Lung (tissue), 12 donors: Measurements from ENCODE around the gene PARVA. TPM values are rescaled to one million over a fixed set of nuclear protein-coding genes. Genes with fewer than 3 reads are reported as not detected.

ENCODE experiments used
- ATAC-seq: fragments of 200-7000 bp; cut with Tn5 transposase; one replicate; pipeline ENCODE4 v1.9.1; 2020; ENCODE audit warnings: moderate number of reproducible peaks; ENCODE audit not compliant: insufficient read depth, low FRiP score
- DNase-seq, 3 donors: peaks; one replicate each; pipeline ENCODE4 v3.0.0-alpha.2; 2013 to 2017
- H3K27ac ChIP-seq, 2 donors: one replicate each; pipeline ENCODE4 v1.5.1; 2013; ENCODE audit warnings: mild to moderate bottlenecking in 2 of 2, moderate library complexity in 2 of 2, control low read depth in 1 of 2, inconsistent platforms in 1 of 2, low read depth in 1 of 2, low read length in 1 of 2
- H3K27me3 ChIP-seq, 3 donors: one replicate each; pipeline ENCODE4 v1.5.1; 2013; ENCODE audit warnings: low read length in 2 of 3; ENCODE audit not compliant: control insufficient read depth in 3 of 3, insufficient read depth in 3 of 3
- H3K36me3 ChIP-seq, 4 donors: one replicate each; pipeline ENCODE4 v1.5.1; 2013; ENCODE audit warnings: low read length in 4 of 4, mild to moderate bottlenecking in 1 of 4, moderate library complexity in 1 of 4; ENCODE audit not compliant: control insufficient read depth in 4 of 4, insufficient read depth in 4 of 4
- H3K4me1 ChIP-seq, 5 donors: one replicate each; pipeline ENCODE4 v1.5.1; 2013; ENCODE audit warnings: low read length in 5 of 5, mild to moderate bottlenecking in 2 of 5, moderate library complexity in 1 of 5; ENCODE audit not compliant: control insufficient read depth in 5 of 5, insufficient read depth in 5 of 5
- H3K4me3 ChIP-seq: one replicate; pipeline ENCODE4 v1.5.1; 2013; ENCODE audit warnings: mild to moderate bottlenecking, control low read depth, moderate library complexity
- H3K9ac ChIP-seq, 2 donors: one replicate each; pipeline ENCODE4 v1.5.1; 2013; ENCODE audit warnings: low read length in 2 of 2, control low read depth in 1 of 2; ENCODE audit not compliant: insufficient read depth in 1 of 2
- H3K9me3 ChIP-seq, 4 donors: one replicate each; pipeline ENCODE4 v1.5.1; 2013; ENCODE audit warnings: low read length in 3 of 4, mild to moderate bottlenecking in 1 of 4, moderate library complexity in 1 of 4; ENCODE audit not compliant: control insufficient read depth in 4 of 4, insufficient read depth in 3 of 4
- CTCF ChIP-seq: IDR thresholded peaks from 2 replicates; pipeline ENCODE4 v1.5.1; 2012; ENCODE audit warnings: mild to moderate bottlenecking; ENCODE audit errors: control extremely low read depth, extremely low read depth
- whole genome bisulfite sequencing, 2 donors: extraction: QIAGEN DNeasy Blood & Tissue Kit; methylation state at CpG; one replicate each; pipeline ENCODE4 v1.1.7; 2013; 5-methylcytosine and 5-hydroxymethylcytosine counted together
- polyA plus RNA-seq, 2 donors: library from polyadenylated mRNA; stranded (reverse); fragments of 200-250 nt; gene quantifications; one replicate each; pipeline ENCODE4 v1.2.1, GENCODE V29; 2013
- total RNA-seq, 2 donors: library from RNA; depleted of rRNA in 1 of 2; stranded (reverse); fragments of >200 nt in 1 of 2; gene quantifications; one replicate each; pipeline ENCODE4 v1.2.1, GENCODE V29; 2014 to 2021
- donor health status: control.
- donor health status: control.
- donor health status: Bipolar disorder and iron deficiency.
- donor health status: healthy.
- donor health status: DM: yes; HTN: yes; CAD: no.

The PARVA gene
- total and polyA plus RNA-seq, 4 donors: 19.9 to 71.6 (median 36.2) TPM

- Histone ChIP-seq H3K27me3 (no peaks in the 10 kb centered on the region), H3K27ac (peak overlapping the region; percentile 94 to 96), H3K4me3 (peak overlapping the region; percentile 52), H3K9ac (peak overlapping the region; percentile 59 to 98), H3K4me1 (peaks cover 4 to 20% (median 10%) of the 10 kb centered on the region in 5 donors), H3K36me3 (peaks cover 0 to 5% (median 0%) of the 10 kb centered on the region in 4 donors), H3K9me3 (no peaks in the 10 kb centered on the region)
- 5% methylated on average over 64 to 76 of the region's 76 CpGs for WGBS, 2 donors
- DNase-seq: peak; percentile 83 to 85 (median 83)
- no peak for TF ChIP-seq CTCF
- ATAC-seq: peak; percentile 78
Measured at GRCh38 chr11:12377824-12378593, 638 bp downstream of the PARVA start.

GRCh38 chr11:12380565-12381325 is 3.4 kb downstream of the PARVA start:
- no peak overlapping the region for H3K4me3 ChIP-seq
- no peak for TF ChIP-seq CTCF

GRCh38 chr11:12381875-12382274 is 4.5 kb downstream of the PARVA start:
- H3K4me3 ChIP-seq: no peak overlapping the region
- H3K27me3 ChIP-seq: no peaks in the 10 kb centered on the region
- no peaks in the 10 kb centered on the region for H3K9me3 ChIP-seq
- peaks cover 0 to 32% (median 11%) of the 10 kb centered on the region in 5 donors for H3K4me1 ChIP-seq
- no peak overlapping the region for H3K9ac ChIP-seq
- 75 to 86% methylated on average over 9 of the region's 9 CpGs for WGBS, 2 donors
- peak overlapping the region in 1 of 2 donors; percentile 4 for H3K27ac ChIP-seq
- peak in 1 of 3 donors; percentile 40 for DNase-seq
- ATAC-seq: no peak
- peaks cover 0 to 5% (median 0%) of the 10 kb centered on the region in 4 donors for H3K36me3 ChIP-seq
- no peak for TF ChIP-seq CTCF

More at GRCh38 chr11:12380565-12381325, 3.4 kb downstream of the PARVA start:
- DNase-seq: no peak
- Histone ChIP-seq H3K9me3 (no peaks in the 10 kb centered on the region), H3K27ac (peak overlapping the region in 1 of 2 donors; percentile 58), H3K9ac (no peak overlapping the region), H3K27me3 (no peaks in the 10 kb centered on the region), H3K4me1 (peaks cover 4 to 27% (median 12%) of the 10 kb centered on the region in 5 donors), H3K36me3 (peaks cover 0 to 5% (median 0%) of the 10 kb centered on the region in 4 donors)
- 90 to 96% methylated on average over 9 of the region's 9 CpGs for WGBS, 2 donors
- no peak for ATAC-seq
